ENCODE measurements around the gene DUS3L. TPM values are rescaled to one million over a fixed set of nuclear protein-coding genes. Genes with fewer than 3 reads are reported as not detected.

Gene DUS3L
- total and polyA plus RNA-seq, 4 donors = 5.1 to 34.5 (median 26.6) TPM

DNA sequence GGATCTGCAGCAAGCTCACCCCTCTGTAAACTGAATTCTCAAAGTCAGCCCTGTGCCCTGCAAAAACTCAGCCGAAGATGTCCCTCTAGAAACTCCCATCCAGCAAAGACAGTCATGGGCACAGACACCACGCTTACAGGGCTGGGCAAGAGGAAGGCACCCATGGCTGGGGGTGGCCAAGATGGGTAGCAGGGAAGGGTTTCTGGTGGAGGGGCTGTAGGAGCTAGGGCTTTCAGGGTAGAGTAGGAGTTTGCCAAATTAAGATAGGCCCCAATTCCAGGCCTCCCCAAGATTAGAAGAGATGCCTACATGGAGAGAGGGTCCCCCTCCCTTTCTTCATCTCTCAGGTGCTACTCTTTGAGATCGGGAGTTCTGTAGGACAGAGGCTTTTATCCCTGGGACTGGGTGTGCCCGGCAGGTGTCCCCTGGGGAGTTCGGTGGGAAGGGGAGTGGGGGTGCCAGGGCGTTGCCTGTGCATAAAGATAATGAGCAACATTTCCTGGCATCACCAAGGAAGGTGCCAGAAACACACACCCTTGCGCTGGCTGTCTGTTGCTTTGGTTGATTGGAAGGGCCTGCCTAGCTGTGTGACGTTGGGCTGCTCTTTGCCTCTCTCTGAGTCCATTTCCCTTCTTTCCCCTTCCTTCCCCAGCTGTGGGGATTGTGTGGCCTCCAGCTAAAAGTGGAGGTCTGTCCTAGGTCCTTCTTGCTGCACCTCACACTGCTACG lies 23.3 kb upstream of the DUS3L start:
- Histone ChIP-seq H3K27ac (ENCODE audit: low read depth in 1 of 2, low read length in 2 of 2) (no peak overlapping the region), H3K4me1 (ENCODE audit: control insufficient read depth in 1 of 2, insufficient read depth in 2 of 2, low read length in 2 of 2) (no peaks in the 10 kb centered on the region), H3K9me3 (ENCODE audit: control insufficient read depth, low read length) (no peaks in the 10 kb centered on the region), H3K36me3 (ENCODE audit: control insufficient read depth in 1 of 2, insufficient read depth in 2 of 2, low read length in 1 of 2) (no peaks in the 10 kb centered on the region), H3K4me3 (ENCODE audit: low read length in 2 of 2) (no peak overlapping the region), H3K27me3 (ENCODE audit: control insufficient read depth in 1 of 2, insufficient read depth in 2 of 2, low read length in 1 of 2) (no peaks in the 10 kb centered on the region)
- intact Hi-C loops (cut with DNase I) = no loop called here
- 74 to 77% methylated on average over 9 of the region's 9 CpGs for WGBS, 2 donors
- DNase-seq (no peak), ATAC-seq (ENCODE audit: low FRiP score) (no peak)

DNA sequence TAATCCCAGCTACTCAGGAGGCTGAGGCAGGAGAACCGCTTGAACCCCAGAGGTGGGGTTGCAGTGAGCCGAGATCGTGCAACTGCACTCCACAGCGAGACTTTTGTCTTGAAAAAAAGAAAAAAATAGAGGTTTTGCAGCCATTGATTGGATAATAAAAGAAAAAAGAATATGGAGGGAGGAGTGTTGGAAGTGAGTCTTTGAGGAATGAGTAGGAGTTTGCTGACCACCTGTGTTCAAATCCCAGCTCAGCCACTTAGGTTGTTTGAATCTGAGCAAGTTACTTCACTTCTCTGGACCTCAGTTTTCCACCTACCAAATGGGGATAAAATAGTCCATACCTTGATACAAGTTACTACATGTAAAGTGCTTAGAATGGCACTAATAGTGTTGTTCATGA lies 20.2 kb upstream of the DUS3L start:
- Histone ChIP-seq H3K4me1 (ENCODE audit: control insufficient read depth in 1 of 2, insufficient read depth in 2 of 2, low read length in 2 of 2) (no peaks in the 10 kb centered on the region), H3K9me3 (ENCODE audit: control insufficient read depth, low read length) (no peaks in the 10 kb centered on the region), H3K36me3 (ENCODE audit: control insufficient read depth in 1 of 2, insufficient read depth in 2 of 2, low read length in 1 of 2) (no peaks in the 10 kb centered on the region), H3K27ac (ENCODE audit: low read depth in 1 of 2, low read length in 2 of 2) (no peak overlapping the region), H3K4me3 (ENCODE audit: low read length in 2 of 2) (no peak overlapping the region), H3K27me3 (ENCODE audit: control insufficient read depth in 1 of 2, insufficient read depth in 2 of 2, low read length in 1 of 2) (no peaks in the 10 kb centered on the region)
- WGBS, 2 donors = 91 to 95% methylated on average over 4 of the region's 4 CpGs
- intact Hi-C loops (cut with DNase I) = no loop called here
- ATAC-seq (ENCODE audit: low FRiP score) = no peak
- DNase-seq = no peak

DNA sequence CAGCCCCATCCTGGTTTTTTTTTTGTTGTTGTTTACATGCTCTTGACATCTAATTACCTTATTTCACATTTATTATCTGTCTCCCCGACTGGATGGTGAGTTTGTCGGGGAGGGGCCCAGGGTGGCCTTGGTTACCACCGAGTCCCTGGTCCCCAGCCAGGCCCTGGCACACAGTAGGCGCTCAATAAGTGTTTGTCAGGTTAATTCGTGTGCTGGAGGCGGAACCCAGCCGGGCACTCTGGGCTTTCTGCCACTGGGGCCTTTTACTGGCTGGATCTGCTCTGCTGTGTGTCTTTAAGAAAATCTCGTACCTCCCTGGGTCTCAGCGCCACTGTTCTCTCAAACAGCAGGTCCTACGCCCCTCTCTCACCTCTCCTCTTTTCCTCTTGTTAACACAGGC lies 18.5 kb upstream of the DUS3L start:
- ATAC-seq (ENCODE audit: low FRiP score) (no peak), DNase-seq (no peak)
- H3K4me1 ChIP-seq (ENCODE audit: control insufficient read depth in 1 of 2, insufficient read depth in 2 of 2, low read length in 2 of 2) = no peaks in the 10 kb centered on the region
- H3K27ac ChIP-seq (ENCODE audit: low read depth in 1 of 2, low read length in 2 of 2) = no peak overlapping the region
- no peaks in the 10 kb centered on the region for H3K27me3 ChIP-seq (ENCODE audit: control insufficient read depth in 1 of 2, insufficient read depth in 2 of 2, low read length in 1 of 2)
- no peaks in the 10 kb centered on the region for H3K9me3 ChIP-seq (ENCODE audit: control insufficient read depth, low read length)
- WGBS, 2 donors = 71 to 76% methylated on average over 10 of the region's 10 CpGs
- H3K36me3 ChIP-seq (ENCODE audit: control insufficient read depth in 1 of 2, insufficient read depth in 2 of 2, low read length in 1 of 2) = no peaks in the 10 kb centered on the region
- no peak overlapping the region for H3K4me3 ChIP-seq (ENCODE audit: low read length in 2 of 2)
- intact Hi-C loops (cut with DNase I) = loop anchor here (10.0 kb wide), 2 partner anchors 85 to 215 kb away; no protein-coding TSS in a partner anchor

DNA sequence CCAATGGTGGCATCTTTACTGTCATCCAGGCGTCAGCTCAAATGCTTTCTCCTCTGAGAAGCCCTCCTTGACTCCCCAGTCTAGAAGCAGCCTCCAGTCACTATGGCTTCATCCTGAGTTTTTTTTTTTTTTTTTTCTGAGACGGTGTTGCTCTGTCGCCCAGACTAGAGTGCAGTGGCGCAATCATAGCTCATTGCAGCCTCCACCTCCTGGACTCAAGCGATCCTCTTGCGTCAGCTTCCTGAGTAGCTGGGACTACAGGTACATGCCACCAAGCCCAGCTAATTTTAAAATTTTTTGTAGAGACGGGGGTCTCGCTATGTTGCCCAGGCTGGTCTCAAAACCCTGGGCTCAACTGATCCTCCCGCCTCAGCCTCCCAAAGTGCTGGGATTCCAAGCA lies 18.1 kb upstream of the DUS3L start:
- Histone ChIP-seq H3K4me1 (ENCODE audit: control insufficient read depth in 1 of 2, insufficient read depth in 2 of 2, low read length in 2 of 2) (no peaks in the 10 kb centered on the region), H3K27ac (ENCODE audit: low read depth in 1 of 2, low read length in 2 of 2) (no peak overlapping the region), H3K27me3 (ENCODE audit: control insufficient read depth in 1 of 2, insufficient read depth in 2 of 2, low read length in 1 of 2) (no peaks in the 10 kb centered on the region), H3K9me3 (ENCODE audit: control insufficient read depth, low read length) (no peaks in the 10 kb centered on the region), H3K36me3 (ENCODE audit: control insufficient read depth in 1 of 2, insufficient read depth in 2 of 2, low read length in 1 of 2) (no peaks in the 10 kb centered on the region), H3K4me3 (ENCODE audit: low read length in 2 of 2) (no peak overlapping the region)
- intact Hi-C loops (cut with DNase I) = loop anchor here (10.0 kb wide), 2 partner anchors 86 to 216 kb away; no protein-coding TSS in a partner anchor
- DNase-seq (no peak), ATAC-seq (ENCODE audit: low FRiP score) (no peak)
- 89 to 90% methylated on average over 9 of the region's 9 CpGs for WGBS, 2 donors

DNA sequence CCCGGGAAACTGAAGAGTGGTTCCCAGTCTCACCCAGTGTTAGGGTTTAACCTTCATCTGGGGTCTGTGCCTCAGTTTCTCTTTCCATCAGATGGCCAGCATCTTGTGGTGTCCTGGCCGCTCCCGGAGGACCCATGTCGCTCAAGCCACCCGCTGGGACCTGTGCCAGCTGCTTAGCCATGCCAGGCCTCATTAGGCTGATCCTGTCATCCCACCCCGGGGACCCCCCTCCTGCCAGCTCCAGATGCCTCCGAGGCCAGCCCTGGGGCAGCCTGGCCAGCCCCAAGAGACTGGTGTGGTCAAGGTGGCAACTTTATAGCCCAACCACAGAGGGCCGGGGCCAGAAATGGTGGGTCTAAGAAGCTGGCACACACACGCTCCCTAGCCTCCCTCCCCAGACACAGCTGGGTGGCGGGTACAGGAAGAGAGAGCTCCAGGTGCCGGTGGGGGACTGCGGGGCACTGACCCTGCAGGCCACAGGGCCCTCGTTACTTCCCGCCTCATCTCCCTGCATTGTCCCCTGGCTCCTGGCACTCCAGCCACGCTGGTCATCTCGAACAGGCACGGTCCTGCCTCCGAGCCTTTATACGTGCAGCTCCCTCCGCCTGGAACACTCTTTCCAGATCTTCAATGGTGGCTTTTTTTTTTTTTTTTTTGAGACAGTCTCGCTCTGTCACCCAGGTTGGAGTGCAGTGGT lies 17.3 kb upstream of the DUS3L start:
- H3K4me3 ChIP-seq (ENCODE audit: low read length in 2 of 2) = no peak overlapping the region
- DNase-seq = peak in 1 of 2 donors; percentile 41
- H3K27me3 ChIP-seq (ENCODE audit: control insufficient read depth in 1 of 2, insufficient read depth in 2 of 2, low read length in 1 of 2) = no peaks in the 10 kb centered on the region
- no peaks in the 10 kb centered on the region for H3K9me3 ChIP-seq (ENCODE audit: control insufficient read depth, low read length)
- no peak for ATAC-seq (ENCODE audit: low FRiP score)
- H3K27ac ChIP-seq (ENCODE audit: low read depth in 1 of 2, low read length in 2 of 2) = no peak overlapping the region
- H3K4me1 ChIP-seq (ENCODE audit: control insufficient read depth in 1 of 2, insufficient read depth in 2 of 2, low read length in 2 of 2) = no peaks in the 10 kb centered on the region
- 83 to 85% methylated on average over 20 to 21 of the region's 21 CpGs for WGBS, 2 donors
- H3K36me3 ChIP-seq (ENCODE audit: control insufficient read depth in 1 of 2, insufficient read depth in 2 of 2, low read length in 1 of 2) = no peaks in the 10 kb centered on the region
- intact Hi-C loops (cut with DNase I) = loop anchor here (10.0 kb wide), 2 partner anchors 87 to 217 kb away; no protein-coding TSS in a partner anchor

DNA sequence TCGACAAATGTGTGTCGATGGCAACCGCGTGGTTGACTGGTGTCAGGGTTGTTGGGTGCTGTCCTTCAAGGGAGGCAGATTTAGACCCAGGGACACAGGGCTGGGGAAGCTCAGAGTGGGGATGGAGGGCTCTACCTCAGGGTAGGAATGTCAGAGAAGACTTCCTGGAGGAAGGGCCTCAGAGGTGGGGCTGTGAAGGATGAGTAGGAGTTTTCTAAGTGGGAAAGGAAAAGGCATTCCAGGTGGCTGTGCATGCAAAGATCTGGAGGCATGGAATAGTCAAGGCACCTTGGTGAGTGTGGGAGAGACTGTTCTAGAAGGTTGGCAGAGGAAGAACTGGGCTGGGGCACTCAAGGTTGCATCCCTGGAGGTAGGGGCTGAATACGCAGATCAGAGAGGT lies 15.9 kb upstream of the DUS3L start:
- WGBS, 2 donors = 93 to 96% methylated on average over 5 of the region's 5 CpGs
- intact Hi-C loops (cut with DNase I) = loop anchor here (10.0 kb wide), 2 partner anchors 88 to 218 kb away; no protein-coding TSS in a partner anchor
- Histone ChIP-seq H3K4me3 (ENCODE audit: low read length in 2 of 2) (no peak overlapping the region), H3K36me3 (ENCODE audit: control insufficient read depth in 1 of 2, insufficient read depth in 2 of 2, low read length in 1 of 2) (no peaks in the 10 kb centered on the region), H3K4me1 (ENCODE audit: control insufficient read depth in 1 of 2, insufficient read depth in 2 of 2, low read length in 2 of 2) (no peaks in the 10 kb centered on the region), H3K27ac (ENCODE audit: low read depth in 1 of 2, low read length in 2 of 2) (no peak overlapping the region), H3K27me3 (ENCODE audit: control insufficient read depth in 1 of 2, insufficient read depth in 2 of 2, low read length in 1 of 2) (no peaks in the 10 kb centered on the region), H3K9me3 (ENCODE audit: control insufficient read depth, low read length) (no peaks in the 10 kb centered on the region)
- DNase-seq (no peak), ATAC-seq (ENCODE audit: low FRiP score) (no peak)

DNA sequence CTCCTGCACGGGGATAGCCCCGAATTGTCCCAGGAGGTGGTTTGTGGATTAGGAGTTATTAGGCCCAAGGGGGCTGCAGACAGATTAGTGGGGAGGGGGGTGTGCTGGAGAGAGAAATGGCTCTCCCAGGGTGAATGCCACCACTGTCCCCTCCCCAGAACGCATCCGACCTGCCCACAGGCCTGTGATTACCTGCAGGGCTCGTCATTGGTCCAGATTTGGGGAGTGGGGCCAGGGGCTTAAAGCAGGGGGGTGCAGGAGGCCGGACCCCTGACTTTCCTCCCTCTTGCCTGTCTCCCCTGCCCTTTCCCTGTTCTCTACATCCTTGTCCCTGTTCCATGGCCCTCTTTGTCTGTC lies 15.1 kb upstream of the DUS3L start:
- no peak for ATAC-seq (ENCODE audit: low FRiP score)
- no peak overlapping the region for H3K4me3 ChIP-seq (ENCODE audit: low read length in 2 of 2)
- H3K27me3 ChIP-seq (ENCODE audit: control insufficient read depth in 1 of 2, insufficient read depth in 2 of 2, low read length in 1 of 2) = no peaks in the 10 kb centered on the region
- no peak for DNase-seq
- no peaks in the 10 kb centered on the region for H3K9me3 ChIP-seq (ENCODE audit: control insufficient read depth, low read length)
- no peak overlapping the region for H3K27ac ChIP-seq (ENCODE audit: low read depth in 1 of 2, low read length in 2 of 2)
- no peaks in the 10 kb centered on the region for H3K4me1 ChIP-seq (ENCODE audit: control insufficient read depth in 1 of 2, insufficient read depth in 2 of 2, low read length in 2 of 2)
- H3K36me3 ChIP-seq (ENCODE audit: control insufficient read depth in 1 of 2, insufficient read depth in 2 of 2, low read length in 1 of 2) = no peaks in the 10 kb centered on the region
- WGBS, 2 donors = 27 to 43% methylated on average over 6 of the region's 6 CpGs
- intact Hi-C loops (cut with DNase I) = loop anchor here (10.0 kb wide), 2 partner anchors 89 to 219 kb away; no protein-coding TSS in a partner anchor

DNA sequence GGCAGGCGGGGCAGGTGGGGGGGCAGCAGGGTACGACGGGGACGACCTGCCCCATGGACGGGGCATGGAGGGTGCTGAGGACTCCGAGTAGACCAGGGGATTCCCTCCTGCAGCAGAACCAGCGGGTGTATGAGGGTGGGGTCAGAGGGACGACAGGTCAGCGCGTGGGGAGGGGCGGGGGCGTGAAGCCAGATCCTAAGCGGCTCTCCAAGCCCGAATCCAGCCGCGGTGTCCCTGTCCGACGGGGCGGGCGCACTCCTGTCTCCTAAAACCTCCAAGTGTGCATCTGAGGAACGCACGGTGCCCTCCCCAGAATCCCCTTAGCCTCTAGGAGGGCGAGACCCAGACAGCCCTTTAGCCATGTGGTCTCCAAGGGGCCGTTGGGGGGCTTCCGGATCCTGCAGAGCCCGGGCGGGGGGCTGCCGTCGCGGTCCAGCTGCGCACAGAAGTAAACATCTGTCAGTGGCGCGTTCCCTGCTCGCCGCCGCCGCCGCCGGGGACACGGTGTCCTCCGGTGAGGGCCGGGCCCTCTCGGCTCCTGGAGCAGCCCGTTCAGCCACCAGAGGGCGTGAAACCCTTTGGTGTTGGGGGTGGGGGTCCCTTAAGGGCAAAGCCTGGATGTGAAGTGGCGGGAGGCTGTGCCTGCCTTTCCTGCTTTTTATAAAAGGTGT lies 14.6 kb upstream of the DUS3L start:
- intact Hi-C loops (cut with DNase I) = loop anchor here (10.0 kb wide), 2 partner anchors 89 to 219 kb away; no protein-coding TSS in a partner anchor
- ATAC-seq (ENCODE audit: low FRiP score) (no peak), DNase-seq (peak in 1 of 2 donors; percentile 41)
- Histone ChIP-seq H3K9me3 (ENCODE audit: control insufficient read depth, low read length) (no peaks in the 10 kb centered on the region), H3K36me3 (ENCODE audit: control insufficient read depth in 1 of 2, insufficient read depth in 2 of 2, low read length in 1 of 2) (no peaks in the 10 kb centered on the region), H3K27me3 (ENCODE audit: control insufficient read depth in 1 of 2, insufficient read depth in 2 of 2, low read length in 1 of 2) (no peaks in the 10 kb centered on the region), H3K4me1 (ENCODE audit: control insufficient read depth in 1 of 2, insufficient read depth in 2 of 2, low read length in 2 of 2) (no peaks in the 10 kb centered on the region), H3K27ac (ENCODE audit: low read depth in 1 of 2, low read length in 2 of 2) (no peak overlapping the region), H3K4me3 (ENCODE audit: low read length in 2 of 2) (no peak overlapping the region)
- 2% methylated on average over 41 to 46 of the region's 46 CpGs for WGBS, 2 donors

All from aorta (tissue), 5 donors.